K562 (cell line): Measurements from ENCODE around the gene OSCAR. TPM values are rescaled to one million over a fixed set of nuclear protein-coding genes. Genes with fewer than 3 reads are reported as not detected.

Experiments used
- CBX1 ChIP-seq: sonication (generic); IDR thresholded peaks from 2 replicates; pipeline ENCODE4 v1.6.1; 2016; ENCODE audit warnings: antibody characterized with exemption, low read depth, mild to moderate bottlenecking
- polyA plus RNA-seq, 8 experiments: library from polyadenylated mRNA; depleted of rRNA in 4 of 8; stranded (reverse) in 5 of 8; unstranded in 3 of 8; fragments of >200 nt; fragmentation: Nextera tagmentation in 2 of 8; fragmentation: Illumina TruSeq in 1 of 8; extraction: Ambion mirVana in 2 of 8; extraction: Trizol in 1 of 8; gene quantifications; 2 replicates each; pipeline versions ENCODE4 v1.2.1 to v1.2.3, GENCODE V29; 2011 to 2014; ENCODE audit warnings: inconsistent platforms in 1 of 8, missing spikeins in 1 of 8
- total RNA-seq, 7 experiments: library from RNA; depleted of rRNA in 6 of 7; stranded (reverse); fragments of >200 nt in 6 of 7; fragmentation: Illumina TruSeq in 2 of 7; extraction: Trizol in 2 of 7; gene quantifications; 2 replicates each; pipeline versions ENCODE4 v1.2.1 to v1.2.3, GENCODE V29; 2011 to 2021; ENCODE audit warnings: low replicate concordance in 1 of 7
- TF ChIP-seq, protein P1 (sequence below): sonication (generic); formaldehyde crosslinking; IDR thresholded peaks from 2 replicates; pipeline ENCODE4 v1.8.0; 2023; ENCODE audit warnings: missing genetic modification reagents, mild to moderate bottlenecking, borderline replicate concordance
- TF ChIP-seq, protein P2 (sequence below): sonication (generic); formaldehyde crosslinking; IDR thresholded peaks from 2 replicates; pipeline ENCODE4 v1.4.0; 2020; ENCODE audit warnings: mild to moderate bottlenecking, missing genetic modification reagents

OSCAR gene
- total and polyA plus RNA-seq, 9 of the 15 experiments (the other 6 are each of a cell fraction or from before 2014, with no cell fraction given): 0.09 to 0.62 (median 0.13) TPM; not detected in 5

DNA sequence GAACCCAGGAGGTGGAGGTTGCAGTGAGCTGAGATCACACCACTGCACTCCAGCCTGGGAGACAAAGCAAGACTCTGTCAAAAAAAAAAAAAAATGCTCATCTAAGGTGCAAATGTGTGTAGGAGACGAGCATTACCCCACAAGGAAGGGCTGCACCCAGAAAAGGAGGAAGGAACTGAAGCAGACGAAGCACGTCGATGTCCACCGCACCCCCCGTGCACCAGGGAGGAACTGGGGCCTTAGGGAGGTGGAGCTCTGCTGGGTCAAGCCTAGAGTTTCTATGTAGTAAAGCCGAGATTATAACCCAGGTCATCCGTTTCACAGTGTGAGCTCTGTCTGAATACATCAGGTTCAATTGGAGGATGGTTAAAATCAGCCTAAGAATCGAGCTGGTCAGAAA lies 38.0 kb downstream of the OSCAR start (continued):
- TF ChIP-seq, protein P1, sequence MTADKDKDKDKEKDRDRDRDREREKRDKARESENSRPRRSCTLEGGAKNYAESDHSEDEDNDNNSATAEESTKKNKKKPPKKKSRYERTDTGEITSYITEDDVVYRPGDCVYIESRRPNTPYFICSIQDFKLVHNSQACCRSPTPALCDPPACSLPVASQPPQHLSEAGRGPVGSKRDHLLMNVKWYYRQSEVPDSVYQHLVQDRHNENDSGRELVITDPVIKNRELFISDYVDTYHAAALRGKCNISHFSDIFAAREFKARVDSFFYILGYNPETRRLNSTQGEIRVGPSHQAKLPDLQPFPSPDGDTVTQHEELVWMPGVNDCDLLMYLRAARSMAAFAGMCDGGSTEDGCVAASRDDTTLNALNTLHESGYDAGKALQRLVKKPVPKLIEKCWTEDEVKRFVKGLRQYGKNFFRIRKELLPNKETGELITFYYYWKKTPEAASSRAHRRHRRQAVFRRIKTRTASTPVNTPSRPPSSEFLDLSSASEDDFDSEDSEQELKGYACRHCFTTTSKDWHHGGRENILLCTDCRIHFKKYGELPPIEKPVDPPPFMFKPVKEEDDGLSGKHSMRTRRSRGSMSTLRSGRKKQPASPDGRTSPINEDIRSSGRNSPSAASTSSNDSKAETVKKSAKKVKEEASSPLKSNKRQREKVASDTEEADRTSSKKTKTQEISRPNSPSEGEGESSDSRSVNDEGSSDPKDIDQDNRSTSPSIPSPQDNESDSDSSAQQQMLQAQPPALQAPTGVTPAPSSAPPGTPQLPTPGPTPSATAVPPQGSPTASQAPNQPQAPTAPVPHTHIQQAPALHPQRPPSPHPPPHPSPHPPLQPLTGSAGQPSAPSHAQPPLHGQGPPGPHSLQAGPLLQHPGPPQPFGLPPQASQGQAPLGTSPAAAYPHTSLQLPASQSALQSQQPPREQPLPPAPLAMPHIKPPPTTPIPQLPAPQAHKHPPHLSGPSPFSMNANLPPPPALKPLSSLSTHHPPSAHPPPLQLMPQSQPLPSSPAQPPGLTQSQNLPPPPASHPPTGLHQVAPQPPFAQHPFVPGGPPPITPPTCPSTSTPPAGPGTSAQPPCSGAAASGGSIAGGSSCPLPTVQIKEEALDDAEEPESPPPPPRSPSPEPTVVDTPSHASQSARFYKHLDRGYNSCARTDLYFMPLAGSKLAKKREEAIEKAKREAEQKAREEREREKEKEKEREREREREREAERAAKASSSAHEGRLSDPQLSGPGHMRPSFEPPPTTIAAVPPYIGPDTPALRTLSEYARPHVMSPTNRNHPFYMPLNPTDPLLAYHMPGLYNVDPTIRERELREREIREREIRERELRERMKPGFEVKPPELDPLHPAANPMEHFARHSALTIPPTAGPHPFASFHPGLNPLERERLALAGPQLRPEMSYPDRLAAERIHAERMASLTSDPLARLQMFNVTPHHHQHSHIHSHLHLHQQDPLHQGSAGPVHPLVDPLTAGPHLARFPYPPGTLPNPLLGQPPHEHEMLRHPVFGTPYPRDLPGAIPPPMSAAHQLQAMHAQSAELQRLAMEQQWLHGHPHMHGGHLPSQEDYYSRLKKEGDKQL (CRISPR knock-in tag): no peak
- TF ChIP-seq, protein P2, sequence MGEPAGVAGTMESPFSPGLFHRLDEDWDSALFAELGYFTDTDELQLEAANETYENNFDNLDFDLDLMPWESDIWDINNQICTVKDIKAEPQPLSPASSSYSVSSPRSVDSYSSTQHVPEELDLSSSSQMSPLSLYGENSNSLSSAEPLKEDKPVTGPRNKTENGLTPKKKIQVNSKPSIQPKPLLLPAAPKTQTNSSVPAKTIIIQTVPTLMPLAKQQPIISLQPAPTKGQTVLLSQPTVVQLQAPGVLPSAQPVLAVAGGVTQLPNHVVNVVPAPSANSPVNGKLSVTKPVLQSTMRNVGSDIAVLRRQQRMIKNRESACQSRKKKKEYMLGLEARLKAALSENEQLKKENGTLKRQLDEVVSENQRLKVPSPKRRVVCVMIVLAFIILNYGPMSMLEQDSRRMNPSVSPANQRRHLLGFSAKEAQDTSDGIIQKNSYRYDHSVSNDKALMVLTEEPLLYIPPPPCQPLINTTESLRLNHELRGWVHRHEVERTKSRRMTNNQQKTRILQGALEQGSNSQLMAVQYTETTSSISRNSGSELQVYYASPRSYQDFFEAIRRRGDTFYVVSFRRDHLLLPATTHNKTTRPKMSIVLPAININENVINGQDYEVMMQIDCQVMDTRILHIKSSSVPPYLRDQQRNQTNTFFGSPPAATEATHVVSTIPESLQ (CRISPR knock-in tag): no peak
- no peak for TF ChIP-seq CBX1
